ENCODE results near the gene TLE5. TPM values are rescaled to one million over a fixed set of nuclear protein-coding genes. Genes with fewer than 3 reads are reported as not detected.

Gene TLE5
- total RNA-seq, 2 experiments from 2014 or later: 411 to 426 TPM

DNA sequence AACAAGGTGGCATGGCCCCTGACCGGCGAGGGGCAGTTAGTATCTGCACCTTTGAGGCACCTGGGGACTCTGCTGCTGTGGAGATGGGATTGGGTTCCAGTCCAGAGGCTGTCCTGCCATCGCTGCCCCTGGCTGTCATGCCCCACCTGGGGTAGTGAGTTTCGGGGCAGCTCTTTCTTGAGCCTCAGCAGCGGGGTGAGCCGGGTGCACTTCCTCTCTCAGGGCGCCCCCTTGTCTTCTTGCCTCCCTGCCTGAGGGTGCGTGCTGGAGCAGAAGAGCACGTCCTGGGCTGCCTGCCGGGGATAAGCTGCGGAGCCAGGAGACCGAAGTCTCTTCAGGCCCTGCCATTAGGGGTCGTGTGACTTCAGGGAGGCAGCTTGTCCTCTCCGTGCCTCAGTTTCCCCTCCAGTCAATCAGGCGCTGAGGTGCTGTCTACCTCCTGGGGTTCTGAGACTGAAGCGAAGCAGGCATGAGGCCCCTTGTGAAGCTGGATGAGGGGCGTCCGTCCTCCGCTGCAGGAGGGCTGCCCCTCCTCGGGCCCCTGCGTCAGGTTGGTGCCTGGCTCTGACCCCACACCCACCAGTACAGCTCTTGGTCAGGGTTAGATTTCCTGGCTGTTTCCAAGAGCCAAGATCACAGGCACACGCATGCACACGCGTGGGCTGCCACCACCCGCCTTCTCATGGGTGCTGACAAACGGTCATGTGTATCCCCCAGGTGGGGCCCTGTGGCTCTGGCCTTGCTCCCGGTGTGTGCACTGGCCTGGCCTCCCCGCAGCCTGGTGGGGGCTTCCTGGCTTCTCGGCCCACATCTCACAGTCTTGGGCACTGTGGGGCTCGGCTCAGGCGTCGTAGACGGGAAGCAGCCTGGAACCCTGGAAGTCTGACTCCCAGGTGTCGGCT, 40.2 kb upstream of the TLE5 start:
- ChIA-PET CTCF (interaction anchor here (1.1 to 9.9 kb wide), 8 partner anchors 23 to 152 kb away, joined by 3 to 204 read pairs (median 6); no protein-coding TSS in a partner anchor), POLR2A (no interaction called here)
- Mint-ChIP-seq H3K4me1 (ENCODE audit: low read depth) (peaks cover 11% of the 10 kb centered on the region), H3K9me3 (no peaks in the 10 kb centered on the region), H3K27ac (no peak overlapping the region), H3K4me3 (no peak overlapping the region), H3K36me3 (no peaks in the 10 kb centered on the region), H3K27me3 (peaks cover 9% of the 10 kb centered on the region)
- intact Hi-C loops (cut with micrococcal nuclease): loop anchor here (5.0 kb wide), 1 partner anchor 215 kb away; no protein-coding TSS in a partner anchor
- DNase-seq: no peak

DNA sequence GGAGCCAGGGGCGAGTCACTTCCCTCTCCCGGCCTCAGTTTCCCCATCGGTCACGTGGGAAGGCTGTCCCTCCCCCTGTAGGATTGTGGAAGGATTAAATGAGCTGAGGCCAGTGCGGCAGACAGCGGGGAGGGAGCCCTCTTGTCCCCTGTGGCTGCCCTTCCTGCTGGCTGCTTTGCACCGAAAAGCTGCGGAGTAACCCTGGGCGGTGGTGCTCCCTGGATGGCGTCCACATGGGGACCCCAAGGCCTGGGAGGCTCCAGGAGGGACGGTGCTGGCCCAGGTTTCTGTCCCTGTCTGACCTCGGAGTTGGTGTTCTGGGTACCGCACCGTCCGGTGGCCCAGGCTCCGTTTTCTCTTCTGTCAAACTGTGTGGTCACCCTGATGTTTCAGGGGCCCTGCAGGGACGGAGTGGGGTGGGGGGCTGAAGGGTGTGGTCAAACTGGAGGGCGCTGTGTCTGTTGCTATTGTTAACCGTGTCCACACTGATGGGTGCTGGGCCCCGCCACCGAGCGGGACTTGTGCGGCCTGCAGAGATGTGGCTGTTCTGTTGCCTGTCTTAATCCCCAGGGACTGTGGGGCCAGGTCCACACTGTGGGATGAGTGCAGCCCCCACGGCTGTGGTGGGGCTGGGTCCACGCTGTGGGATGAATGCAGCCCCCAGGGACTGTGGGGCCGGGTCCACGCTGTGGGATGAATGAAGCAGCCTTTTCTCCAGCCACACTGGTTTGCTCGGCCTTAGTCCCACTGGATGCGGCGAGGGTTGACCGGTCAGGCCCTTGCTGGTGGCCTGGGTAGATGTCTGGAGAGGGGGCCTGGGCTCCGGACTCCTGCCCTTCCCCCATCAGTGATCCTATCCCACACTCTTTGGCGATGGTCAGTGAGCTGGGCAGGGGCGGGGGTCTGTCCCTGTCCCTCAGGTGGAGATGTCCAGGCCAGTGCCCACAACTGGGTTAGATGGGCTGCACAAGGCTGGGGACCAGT, 38.7 kb upstream of the TLE5 start:
- Mint-ChIP-seq H3K27me3 (peaks cover 12% of the 10 kb centered on the region), H3K4me3 (no peak overlapping the region), H3K36me3 (no peaks in the 10 kb centered on the region), H3K9me3 (no peaks in the 10 kb centered on the region), H3K27ac (no peak overlapping the region), H3K4me1 (ENCODE audit: low read depth) (peaks cover 17% of the 10 kb centered on the region)
- ChIA-PET CTCF (interaction anchor here (0.9 to 9.9 kb wide), 4 partner anchors 8 to 150 kb away, joined by 3 to 204 read pairs (median 4); no protein-coding TSS in a partner anchor), POLR2A (no interaction called here)
- intact Hi-C loops (cut with micrococcal nuclease): loop anchor here (5.0 kb wide), 1 partner anchor 214 kb away; no protein-coding TSS in a partner anchor
- no peak for DNase-seq

DNA sequence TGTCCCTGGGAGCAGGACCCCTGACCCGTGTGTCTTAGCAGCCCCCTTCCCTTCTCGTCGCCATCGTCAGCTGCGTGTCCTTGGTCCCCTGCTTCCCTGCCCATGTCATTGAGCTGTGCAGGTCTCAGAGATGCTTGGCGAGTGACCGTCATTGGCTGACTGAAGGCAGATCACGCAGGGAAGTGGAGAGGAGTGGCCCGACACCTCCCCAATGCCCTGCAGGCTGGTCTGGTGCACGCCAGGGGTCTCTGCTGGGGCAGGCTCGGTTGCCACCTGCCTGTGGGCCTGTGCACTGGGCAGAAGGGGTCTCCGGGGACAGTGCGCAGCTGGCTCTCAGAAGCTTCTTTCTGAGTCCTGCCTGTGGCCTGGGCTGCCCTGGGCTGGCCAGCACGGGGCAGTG, 38.0 kb upstream of the TLE5 start:
- peaks cover 24% of the 10 kb centered on the region for H3K4me1 Mint-ChIP-seq (ENCODE audit: low read depth)
- intact Hi-C loops (cut with micrococcal nuclease): loop anchor here (5.0 kb wide), 1 partner anchor 213 kb away; no protein-coding TSS in a partner anchor

DNA sequence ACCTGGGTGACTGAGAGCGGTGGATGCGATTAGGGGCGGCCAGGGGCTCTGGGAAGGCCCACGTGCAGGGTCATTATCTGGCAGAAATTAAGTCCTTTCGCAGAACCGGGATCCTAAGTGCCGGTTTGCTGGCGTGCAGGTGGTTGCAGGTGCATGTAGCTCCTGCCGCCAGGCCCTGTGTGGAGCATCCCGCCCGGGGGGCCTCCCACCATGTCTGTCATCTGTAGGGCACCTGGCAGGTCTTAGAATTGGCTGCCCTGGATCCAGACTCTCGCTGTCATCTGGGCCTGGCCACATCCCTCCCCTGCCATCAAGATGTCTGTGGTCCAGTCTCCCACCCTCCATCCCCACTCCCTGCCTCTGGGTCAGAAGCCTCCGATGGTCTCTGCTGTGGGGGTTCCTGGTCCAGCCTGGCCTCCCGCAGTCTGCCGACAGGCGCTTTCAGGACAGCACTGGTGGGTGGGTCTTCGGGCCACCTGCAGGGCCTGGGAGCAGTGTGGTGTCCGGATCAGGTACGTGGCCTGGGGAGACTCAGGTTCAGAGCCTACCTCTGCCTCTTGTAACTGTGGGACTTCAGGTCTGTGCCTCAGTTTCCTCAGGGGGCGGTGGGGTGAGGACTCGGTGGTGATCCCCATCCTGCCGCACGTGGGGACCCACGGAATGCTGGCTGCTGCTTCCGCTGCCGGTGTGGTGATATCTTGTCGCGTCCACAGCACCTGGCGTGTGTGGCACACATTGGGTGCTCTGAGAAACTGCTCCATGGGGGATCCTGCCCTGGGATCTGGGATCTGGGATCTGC, 37.3 kb upstream of the TLE5 start:
- CTCF ChIA-PET: interaction anchor here (0.6 kb wide), 1 partner anchor 23 kb away, joined by 3 read pairs; no protein-coding TSS in a partner anchor
- Mint-ChIP-seq H3K27me3 (peaks cover 22% of the 10 kb centered on the region), H3K36me3 (no peaks in the 10 kb centered on the region)

More for the DNA sequence above, 38.0 kb upstream of the TLE5 start:
- ChIA-PET POLR2A (no interaction called here), CTCF (interaction anchor here (0.9 kb wide), 1 partner anchor 8 kb away, joined by 3 read pairs; no protein-coding TSS in a partner anchor)
- no peak overlapping the region for H3K27ac Mint-ChIP-seq
- H3K4me3 Mint-ChIP-seq: no peak overlapping the region
- no peaks in the 10 kb centered on the region for H3K36me3 Mint-ChIP-seq
- H3K27me3 Mint-ChIP-seq: peaks cover 19% of the 10 kb centered on the region
- DNase-seq: no peak
- H3K9me3 Mint-ChIP-seq: no peaks in the 10 kb centered on the region

DNA sequence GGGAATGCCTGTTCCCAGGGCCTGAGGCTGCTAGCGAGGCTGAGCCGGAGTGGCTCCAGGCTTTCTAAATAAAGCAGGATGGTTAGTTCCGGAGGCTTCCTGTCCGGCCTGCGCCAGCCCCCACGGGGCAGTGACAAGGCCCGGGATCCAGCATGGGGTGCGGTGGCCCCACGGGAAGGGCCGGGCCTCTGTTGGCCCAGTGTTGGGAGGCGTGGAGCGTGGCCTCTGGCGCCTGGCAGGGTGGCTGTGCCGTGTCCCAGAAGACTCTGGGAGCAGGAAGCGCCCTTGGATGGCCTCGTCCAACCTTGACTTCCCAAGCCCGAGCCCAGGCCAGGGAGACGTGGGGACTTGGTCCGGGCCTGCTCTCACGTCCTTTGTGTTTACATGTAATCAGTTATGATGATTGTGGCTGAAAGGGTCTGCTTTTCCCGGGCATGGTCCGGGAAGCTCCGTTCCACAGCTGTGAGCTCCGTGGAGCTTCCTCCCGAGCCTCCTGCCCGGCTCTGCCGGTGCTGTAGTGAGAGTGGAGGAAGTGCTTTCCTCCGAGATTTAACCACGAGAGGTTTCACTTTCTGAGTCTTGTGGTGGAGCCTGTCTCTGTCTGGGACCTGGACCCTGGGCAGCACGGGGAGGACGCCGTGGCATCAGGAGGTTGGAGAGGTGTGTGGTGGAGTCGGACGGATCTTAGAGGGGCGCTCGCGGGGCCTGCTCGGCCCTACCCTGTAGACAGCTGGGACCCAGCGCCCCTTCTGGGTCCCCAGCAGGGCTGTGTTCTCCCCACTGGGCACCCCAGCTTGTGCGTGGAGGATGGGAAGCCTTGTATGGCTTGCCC, 36.4 kb upstream of the TLE5 start:
- H3K27me3 Mint-ChIP-seq: peaks cover 22% of the 10 kb centered on the region
- ChIA-PET CTCF (interaction anchor here (0.6 to 1.2 kb wide), 5 partner anchors 10 to 148 kb away, joined by 3 to 4 read pairs (median 3); partner anchors contain the start of gene CELF5), POLR2A (interaction anchor here (0.7 kb wide), 1 partner anchor 68 kb away, joined by 3 read pairs; no protein-coding TSS in a partner anchor)
- no peak overlapping the region for H3K4me3 Mint-ChIP-seq
- H3K4me1 Mint-ChIP-seq (ENCODE audit: low read depth): peaks cover 23% of the 10 kb centered on the region
- no peaks in the 10 kb centered on the region for H3K9me3 Mint-ChIP-seq
- no peaks in the 10 kb centered on the region for H3K36me3 Mint-ChIP-seq
- intact Hi-C loops (cut with micrococcal nuclease): no loop called here
- no peak for DNase-seq
- no peak overlapping the region for H3K27ac Mint-ChIP-seq

More for the DNA sequence above, 37.3 kb upstream of the TLE5 start:
- POLR2A ChIA-PET: interaction anchor here (0.7 kb wide), 1 partner anchor 68 kb away, joined by 3 read pairs; no protein-coding TSS in a partner anchor
- Mint-ChIP-seq H3K4me1 (ENCODE audit: low read depth) (peaks cover 27% of the 10 kb centered on the region), H3K4me3 (no peak overlapping the region), H3K27ac (no peak overlapping the region), H3K9me3 (no peaks in the 10 kb centered on the region)
- intact Hi-C loops (cut with micrococcal nuclease): loop anchor here (5.0 kb wide), 1 partner anchor 212 kb away; no protein-coding TSS in a partner anchor
- DNase-seq: no peak

DNA sequence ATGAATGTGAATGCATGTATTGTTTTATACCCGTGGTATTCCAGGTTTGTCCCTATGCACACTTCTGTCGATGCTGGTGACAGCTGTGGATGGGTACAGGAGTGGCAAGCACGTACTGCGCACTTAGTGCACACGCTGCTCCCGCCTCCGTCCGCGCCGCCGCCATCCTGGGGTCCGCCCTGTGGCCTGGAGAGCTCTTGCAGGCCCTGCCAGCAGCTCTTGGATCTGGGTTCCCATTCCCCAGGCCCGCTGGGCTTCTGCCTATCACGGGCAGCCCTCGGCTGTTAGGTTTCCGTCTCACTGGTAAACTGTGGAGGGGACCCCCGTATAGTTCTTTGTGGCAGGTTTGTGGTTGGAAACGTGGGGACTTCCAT, 35.8 kb upstream of the TLE5 start:
- Mint-ChIP-seq H3K4me3 (no peak overlapping the region), H3K4me1 (ENCODE audit: low read depth) (peaks cover 22% of the 10 kb centered on the region), H3K27ac (no peak overlapping the region), H3K36me3 (no peaks in the 10 kb centered on the region), H3K9me3 (no peaks in the 10 kb centered on the region), H3K27me3 (peaks cover 22% of the 10 kb centered on the region)
- ChIA-PET POLR2A (no interaction called here), CTCF (interaction anchor here (0.8 to 1.2 kb wide), 5 partner anchors 11 to 148 kb away, joined by 3 to 4 read pairs (median 4); partner anchors contain the start of gene CELF5)
- intact Hi-C loops (cut with micrococcal nuclease): no loop called here
- DNase-seq: no peak

DNA sequence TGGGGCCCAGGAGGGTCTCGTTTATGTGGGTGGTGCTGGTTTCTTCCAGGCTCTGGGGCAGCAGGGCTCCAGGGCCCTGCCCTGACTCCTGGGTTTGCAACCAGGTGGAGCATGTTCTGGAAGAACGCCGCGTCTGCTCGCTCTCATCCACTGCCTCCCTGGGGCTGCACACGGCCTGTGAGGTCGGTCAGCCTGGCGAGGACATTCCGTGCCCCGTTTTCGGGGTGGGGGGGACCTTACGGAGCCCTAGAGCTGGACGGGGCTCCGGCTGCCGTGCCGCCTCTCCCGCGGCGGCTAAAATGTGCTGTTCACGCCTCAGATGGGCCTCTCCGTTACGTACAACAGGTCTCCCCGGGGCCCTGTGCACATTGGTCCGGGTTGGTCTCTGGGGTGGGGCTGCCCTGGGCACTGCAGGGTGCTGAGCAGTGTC, 35.2 kb upstream of the TLE5 start:
- no peak overlapping the region for H3K4me3 Mint-ChIP-seq
- no peak for DNase-seq
- peaks cover 22% of the 10 kb centered on the region for H3K4me1 Mint-ChIP-seq (ENCODE audit: low read depth)
- no peaks in the 10 kb centered on the region for H3K36me3 Mint-ChIP-seq
- CTCF ChIA-PET: interaction anchor here (1.0 to 1.2 kb wide), 2 partner anchors 11 to 147 kb away, joined by 4 read pairs; no protein-coding TSS in a partner anchor
- H3K27ac Mint-ChIP-seq: no peak overlapping the region
- H3K9me3 Mint-ChIP-seq: no peaks in the 10 kb centered on the region
- H3K27me3 Mint-ChIP-seq: peaks cover 23% of the 10 kb centered on the region
- POLR2A ChIA-PET: no interaction called here
- intact Hi-C loops (cut with micrococcal nuclease): no loop called here

DNA sequence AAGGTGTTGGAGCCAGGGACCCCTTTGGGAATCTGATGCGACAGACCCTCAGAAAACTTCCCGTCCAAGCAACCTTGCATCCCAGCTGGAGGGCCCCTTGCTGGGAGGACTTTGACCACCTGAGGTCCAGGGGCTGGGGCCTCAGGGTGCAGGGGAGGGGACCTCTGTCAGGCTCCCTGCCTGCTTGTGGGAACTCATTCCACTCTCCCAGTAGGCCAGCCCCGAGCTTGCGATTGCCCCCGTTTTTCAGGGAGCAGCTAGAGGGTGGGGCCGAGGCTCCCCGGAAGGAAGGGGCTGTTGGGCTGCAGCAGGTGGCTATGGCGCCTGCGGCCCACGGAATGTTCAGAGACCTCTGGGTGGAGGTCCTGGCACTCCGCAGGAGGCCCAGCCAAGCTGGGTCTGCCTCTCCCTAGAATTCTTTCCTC, 34.6 kb upstream of the TLE5 start:
- intact Hi-C loops (cut with micrococcal nuclease): no loop called here
- no peak for DNase-seq
- no peaks in the 10 kb centered on the region for H3K9me3 Mint-ChIP-seq
- ChIA-PET CTCF (no interaction called here), POLR2A (no interaction called here)
- H3K36me3 Mint-ChIP-seq: no peaks in the 10 kb centered on the region
- H3K4me3 Mint-ChIP-seq: no peak overlapping the region
- no peak overlapping the region for H3K27ac Mint-ChIP-seq
- peaks cover 22% of the 10 kb centered on the region for H3K4me1 Mint-ChIP-seq (ENCODE audit: low read depth)
- H3K27me3 Mint-ChIP-seq: peaks cover 24% of the 10 kb centered on the region

DNA sequence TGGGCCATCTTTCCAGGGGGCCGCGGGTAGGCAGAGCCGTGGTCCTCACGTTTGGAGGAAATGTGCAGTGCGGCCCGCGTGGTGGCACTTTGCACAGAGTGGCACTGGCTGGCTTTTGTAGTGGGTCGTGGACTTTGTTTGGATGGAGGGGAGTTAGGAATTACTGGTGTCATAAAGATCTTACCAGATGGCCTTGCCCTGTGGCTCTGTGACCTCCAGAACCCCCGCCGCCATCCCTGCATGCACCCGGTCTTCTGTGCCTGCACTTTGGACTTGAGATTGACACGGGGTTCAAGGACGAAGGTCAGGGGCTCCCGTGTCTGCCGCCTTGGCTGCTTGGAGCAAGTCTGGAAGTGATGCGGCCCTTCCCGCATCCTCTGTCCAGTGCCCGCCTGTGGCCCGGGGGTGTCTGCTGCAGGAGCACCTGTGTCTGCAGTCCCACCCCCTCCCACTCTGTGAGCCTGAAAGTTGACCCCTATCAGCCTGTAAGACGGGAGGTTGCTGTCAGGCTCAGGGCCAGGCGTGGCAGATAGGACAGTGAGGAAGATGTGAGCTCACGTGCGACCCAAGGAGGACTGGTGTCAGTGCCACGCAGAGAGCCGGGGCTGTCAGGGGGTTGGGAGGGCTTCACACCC, 34.1 kb upstream of the TLE5 start:
- DNase-seq: no peak
- Mint-ChIP-seq H3K4me1 (ENCODE audit: low read depth) (peaks cover 22% of the 10 kb centered on the region), H3K27me3 (peaks cover 24% of the 10 kb centered on the region), H3K4me3 (no peak overlapping the region), H3K9me3 (no peaks in the 10 kb centered on the region), H3K36me3 (no peaks in the 10 kb centered on the region), H3K27ac (no peak overlapping the region)
- POLR2A ChIA-PET: no interaction called here
- intact Hi-C loops (cut with micrococcal nuclease): no loop called here
- CTCF ChIA-PET: interaction anchor here (2.1 kb wide), 1 partner anchor 8 kb away, joined by 10 read pairs; no protein-coding TSS in a partner anchor
